H9 (cell line): ENCODE data around the gene BCL7C. TPM values are rescaled to one million over a fixed set of nuclear protein-coding genes. Genes with fewer than 3 reads are reported as not detected.

ENCODE experiments used
- DNase-seq: peaks from one replicate; pipeline ENCODE4 v3.0.0-alpha.2; 2017
- H2AFZ ChIP-seq: one replicate; pipeline ENCODE4 v1.6.1; 2013; ENCODE audit warnings: mild to moderate bottlenecking, low read length, control low read depth, moderate library complexity
- H2AK5ac ChIP-seq: 2 replicates; pipeline ENCODE4 v1.6.1; 2013; ENCODE audit warnings: low read length, control low read depth, mixed read lengths; ENCODE audit not compliant: insufficient read length
- H2BK120ac ChIP-seq: one replicate; pipeline ENCODE4 v1.6.1; 2013; ENCODE audit warnings: low read depth, mild to moderate bottlenecking, low read length, control low read depth, inconsistent platforms; ENCODE audit not compliant: poor library complexity, severe bottlenecking
- H2BK12ac ChIP-seq: 2 replicates; pipeline ENCODE4 v1.6.1; 2013; ENCODE audit warnings: low read length, control low read depth, mixed read lengths, low read depth; ENCODE audit not compliant: insufficient read length
- H2BK15ac ChIP-seq: 2 replicates; pipeline ENCODE4 v1.6.1; 2013; ENCODE audit warnings: low read depth, low read length, control low read depth
- H2BK20ac ChIP-seq: one replicate; pipeline ENCODE4 v1.6.1; 2013; ENCODE audit warnings: low read depth, mild to moderate bottlenecking, low read length, control low read depth, inconsistent platforms; ENCODE audit not compliant: poor library complexity, severe bottlenecking
- H2BK5ac ChIP-seq: 2 replicates; pipeline ENCODE4 v1.6.1; 2013; ENCODE audit warnings: low read length, control low read depth, mixed read lengths; ENCODE audit not compliant: insufficient read length
- H3K14ac ChIP-seq: 2 replicates; pipeline ENCODE4 v1.6.1; 2013; ENCODE audit warnings: low read length, control low read depth; ENCODE audit not compliant: insufficient read depth
- H3K18ac ChIP-seq: 2 replicates; pipeline ENCODE4 v1.6.1; 2013; ENCODE audit warnings: low read depth, mild to moderate bottlenecking, mixed read lengths, low read length, control low read depth; ENCODE audit not compliant: insufficient read length
- H3K23ac ChIP-seq: 2 replicates; pipeline ENCODE4 v1.6.1; 2013; ENCODE audit warnings: low read length, control low read depth, mixed read lengths, low read depth; ENCODE audit not compliant: insufficient read length
- H3K23me2 ChIP-seq: 2 replicates; pipeline ENCODE4 v1.6.1; 2013; ENCODE audit warnings: low read depth, mild to moderate bottlenecking, mixed read lengths, low read length, control low read depth; ENCODE audit not compliant: insufficient read length, poor library complexity, severe bottlenecking
- H3K27ac ChIP-seq: 2 replicates; pipeline ENCODE4 v1.5.1; 2013; ENCODE audit warnings: low read length, control low read depth, mixed read lengths, low read depth; ENCODE audit not compliant: insufficient read length
- H3K27me3 ChIP-seq: 2 replicates; pipeline ENCODE4 v1.6.1; 2013; ENCODE audit warnings: low read length, control low read depth, inconsistent platforms; ENCODE audit not compliant: insufficient read depth
- H3K4ac ChIP-seq: 2 replicates; pipeline ENCODE4 v1.6.1; 2013; ENCODE audit warnings: low read depth, mild to moderate bottlenecking, control low read depth, inconsistent platforms, low read length, moderate library complexity
- H3K4me1 ChIP-seq: 2 replicates; pipeline ENCODE4 v1.6.1; 2013; ENCODE audit warnings: low read length, control low read depth, inconsistent platforms; ENCODE audit not compliant: insufficient read depth
- H3K4me2 ChIP-seq: 2 replicates; pipeline ENCODE4 v1.6.1; 2013; ENCODE audit warnings: low read length, control low read depth, mixed read lengths; ENCODE audit not compliant: insufficient read length, insufficient read depth
- H3K56ac ChIP-seq: 2 replicates; pipeline ENCODE4 v1.6.1; 2013; ENCODE audit warnings: low read depth, mild to moderate bottlenecking, mixed read lengths, low read length, control low read depth; ENCODE audit not compliant: insufficient read length
- H3K79me1 ChIP-seq: 2 replicates; pipeline ENCODE4 v1.6.1; 2013; ENCODE audit warnings: low read depth, mild to moderate bottlenecking, moderate library complexity, low read length, control low read depth, inconsistent platforms; ENCODE audit not compliant: insufficient read depth, poor library complexity, severe bottlenecking
- H3K79me2 ChIP-seq: 2 replicates; pipeline ENCODE4 v1.6.1; 2013; ENCODE audit warnings: low read length, control low read depth, inconsistent platforms; ENCODE audit not compliant: insufficient read depth
- H3K9ac ChIP-seq: 2 replicates; pipeline ENCODE4 v1.6.1; 2013; ENCODE audit warnings: low read length, control low read depth, mixed read lengths; ENCODE audit not compliant: insufficient read length; ENCODE audit errors: extremely low read depth
- H3K9me3 ChIP-seq: one replicate; pipeline ENCODE4 v1.6.1; 2013; ENCODE audit warnings: low read depth, low read length, inconsistent platforms; ENCODE audit not compliant: control insufficient read depth
- H3T11ph ChIP-seq: one replicate; pipeline ENCODE4 v1.6.1; 2013; ENCODE audit warnings: mild to moderate bottlenecking, low read length, control low read depth, inconsistent platforms
- H4K20me1 ChIP-seq: one replicate; pipeline ENCODE4 v1.6.1; 2013; ENCODE audit not compliant: control insufficient read depth, insufficient read length, insufficient read depth
- H4K5ac ChIP-seq: 2 replicates; pipeline ENCODE4 v1.6.1; 2013; ENCODE audit warnings: low read depth, mild to moderate bottlenecking, mixed read lengths, low read length, control low read depth; ENCODE audit not compliant: insufficient read length
- H4K8ac ChIP-seq: replicated peaks from 2 replicates; pipeline ENCODE4 v1.6.1; 2013; ENCODE audit warnings: low read length, control low read depth, mixed read lengths, low read depth; ENCODE audit not compliant: insufficient read length
- H4K91ac ChIP-seq: 2 replicates; pipeline ENCODE4 v1.6.1; 2013; ENCODE audit warnings: low read depth, mild to moderate bottlenecking, moderate library complexity, mixed read lengths, low read length, control low read depth; ENCODE audit not compliant: insufficient read length
- H3K27ac Mint-ChIP-seq, 3 experiments: 2 replicates in 2 of 3; 3 replicates in 1 of 3; pipeline ENCODE4 v1.8.0; 2020 to 2021; ENCODE audit warnings: mixed read lengths in 3 of 3, mild to moderate bottlenecking in 1 of 3, moderate library complexity in 1 of 3
- H3K27me3 Mint-ChIP-seq: 2 replicates; pipeline ENCODE4 v1.8.0; 2021; ENCODE audit warnings: low read depth, mild to moderate bottlenecking, moderate library complexity, mixed read lengths
- H3K36me3 Mint-ChIP-seq, 3 experiments: 2 replicates in 2 of 3; 3 replicates in 1 of 3; pipeline ENCODE4 v1.8.0; 2020 to 2021; ENCODE audit warnings: low read depth in 3 of 3, mixed read lengths in 3 of 3; ENCODE audit not compliant: insufficient read depth in 1 of 3
- H3K4me1 Mint-ChIP-seq, 2 experiments: 2 replicates each; pipeline ENCODE4 v1.8.0; 2020; ENCODE audit warnings: mixed read lengths in 2 of 2
- H3K4me3 Mint-ChIP-seq, 2 experiments: 2 replicates in 1 of 2; 3 replicates in 1 of 2; pipeline ENCODE4 v1.8.0; 2020 to 2021; ENCODE audit warnings: mild to moderate bottlenecking in 2 of 2, mixed read lengths in 2 of 2, moderate library complexity in 1 of 2
- H3K9me3 Mint-ChIP-seq, 2 experiments: 2 replicates in 1 of 2; 3 replicates in 1 of 2; pipeline ENCODE4 v1.8.0; 2020; ENCODE audit warnings: mild to moderate bottlenecking in 2 of 2, mixed read lengths in 2 of 2, moderate library complexity in 1 of 2
- CTCF ChIP-seq: fragments of 200-600 bp; sonication (generic); conservative IDR thresholded peaks from 3 replicates; pipeline ENCODE4 v1.8.0; 2021; ENCODE audit warnings: antibody characterized with exemption, mild to moderate bottlenecking
- WGBS: extraction: QIAGEN DNeasy Blood & Tissue Kit; methylation state at CpG from one replicate; pipeline ENCODE4 v1.1.7; 2013; ENCODE audit warnings: missing lambda C conversion rate, low lambda C conversion rate, mixed read lengths; ENCODE audit not compliant: insufficient read length; ENCODE audit errors: extremely low coverage; 5-methylcytosine and 5-hydroxymethylcytosine counted together
- total RNA-seq: library from RNA; stranded (reverse); gene quantifications from 2 replicates; pipeline ENCODE4 v1.2.1, GENCODE V29; 2021

The BCL7C gene
- total RNA-seq, 1 experiment from 2014 or later, result 18.3 TPM

GRCh38 chr16:30904114-30904780 lies 10.4 kb upstream of the BCL7C start:
- H3K14ac ChIP-seq, result no peak overlapping the region
- Mint-ChIP-seq H3K4me1 (peaks cover 13 to 14% of the 10 kb centered on the region in 2 experiments), H3K27me3 (peaks cover 16% of the 10 kb centered on the region), H3K9me3 (no peaks in the 10 kb centered on the region; a peak in 1 of 5 replicates), H3K4me3 (no peak overlapping the region), H3K36me3 (no peaks in the 10 kb centered on the region), H3K27ac (no peak overlapping the region)
- no peak overlapping the region for H2BK15ac ChIP-seq
- H3K56ac ChIP-seq, result no peak overlapping the region
- no peak overlapping the region for H2AK5ac ChIP-seq
- no peak for DNase-seq
- H3K27ac ChIP-seq, result no peak overlapping the region
- H4K20me1 ChIP-seq, result peaks cover 2% of the 10 kb centered on the region
- H3K79me1 ChIP-seq, result no peaks in the 10 kb centered on the region
- no peak overlapping the region for H2BK12ac ChIP-seq
- H4K91ac ChIP-seq, result no peak overlapping the region
- H2BK120ac ChIP-seq, result no peak overlapping the region
- H3K4ac ChIP-seq, result no peak overlapping the region
- TF ChIP-seq CTCF, result no peak
- no peak overlapping the region for H4K5ac ChIP-seq
- no CpG with 5 or more reads among the region's 19 CpGs for WGBS
- no peak overlapping the region for H3K23ac ChIP-seq
- H2AFZ ChIP-seq, result no peak overlapping the region
- no peak overlapping the region for H3K18ac ChIP-seq
- H3K9me3 ChIP-seq, result no peaks in the 10 kb centered on the region
- H3K9ac ChIP-seq, result no peak overlapping the region
- no peaks in the 10 kb centered on the region; the same call in 1 of the 2 replicates for H3K4me1 ChIP-seq
- H3K79me2 ChIP-seq, result no peaks in the 10 kb centered on the region
- no peak overlapping the region for H2BK20ac ChIP-seq
- no peak overlapping the region for H3T11ph ChIP-seq
- peaks cover 4% of the 10 kb centered on the region for H3K23me2 ChIP-seq
- H4K8ac ChIP-seq, result no peak overlapping the region
- no peak overlapping the region for H2BK5ac ChIP-seq
- H3K4me2 ChIP-seq, result no peak overlapping the region
- no peaks in the 10 kb centered on the region for H3K27me3 ChIP-seq
